ENCODE results near the gene RBM33. TPM values are rescaled to one million over a fixed set of nuclear protein-coding genes. Genes with fewer than 3 reads are reported as not detected.

RBM33 gene
- polyA plus RNA-seq, 2 of the 4 experiments (the other 2 are of a cell fraction) = 21.7 to 21.9 TPM

- no peak for DNase-seq (ENCODE audit: low read depth in 1 of 2, low spot score in 1 of 2)
- H3K4me1 ChIP-seq = 0 out of 3 replicates have a peak, but pooled peaks cover 3% of the 10 kb centered on the region
- H3K9me3 ChIP-seq = no peaks in the 10 kb centered on the region
- CTCF ChIA-PET = no interaction called here
- H3K27ac ChIP-seq = no peak overlapping the region
- TF ChIP-seq FOXS1 (CRISPR knock-in tag; IDR thresholded peaks at IDR 0.05) = no peak
- TF ChIP-seq, protein P1, sequence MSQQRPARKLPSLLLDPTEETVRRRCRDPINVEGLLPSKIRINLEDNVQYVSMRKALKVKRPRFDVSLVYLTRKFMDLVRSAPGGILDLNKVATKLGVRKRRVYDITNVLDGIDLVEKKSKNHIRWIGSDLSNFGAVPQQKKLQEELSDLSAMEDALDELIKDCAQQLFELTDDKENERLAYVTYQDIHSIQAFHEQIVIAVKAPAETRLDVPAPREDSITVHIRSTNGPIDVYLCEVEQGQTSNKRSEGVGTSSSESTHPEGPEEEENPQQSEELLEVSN (IDR thresholded peaks at IDR 0.05; ENCODE audit: borderline replicate concordance, low read depth) = no peak
- no peak for TF ChIP-seq MAFK (IDR thresholded peaks at IDR 0.05; ENCODE audit: partially characterized antibody)
- TF ChIP-seq, protein P2, sequence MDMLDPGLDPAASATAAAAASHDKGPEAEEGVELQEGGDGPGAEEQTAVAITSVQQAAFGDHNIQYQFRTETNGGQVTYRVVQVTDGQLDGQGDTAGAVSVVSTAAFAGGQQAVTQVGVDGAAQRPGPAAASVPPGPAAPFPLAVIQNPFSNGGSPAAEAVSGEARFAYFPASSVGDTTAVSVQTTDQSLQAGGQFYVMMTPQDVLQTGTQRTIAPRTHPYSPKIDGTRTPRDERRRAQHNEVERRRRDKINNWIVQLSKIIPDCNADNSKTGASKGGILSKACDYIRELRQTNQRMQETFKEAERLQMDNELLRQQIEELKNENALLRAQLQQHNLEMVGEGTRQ (IDR thresholded peaks at IDR 0.05) = no peak
- TF ChIP-seq SREBF2 (IDR thresholded peaks at IDR 0.05) = no peak
- TF ChIP-seq CBX2 (IDR thresholded peaks at IDR 0.05; ENCODE audit: borderline replicate concordance, low read depth) = no peak
- TF ChIP-seq HMGXB4 (CRISPR knock-in tag; IDR thresholded peaks at IDR 0.05; ENCODE audit: borderline replicate concordance) = no peak
- ATAC-seq = no peak
- no peak for FAIRE-seq
- H3K4me2 ChIP-seq = no peak overlapping the region
- POLR2A ChIA-PET = no interaction called here
- no peak overlapping the region for H3K4me3 ChIP-seq
- 70% methylated on average over 10 of the region's 14 CpGs for WGBS (ENCODE audit: missing lambda C conversion rate)
Measured at GRCh38 chr7:155792315-155792960, 148.0 kb downstream of the RBM33 start.

DNA sequence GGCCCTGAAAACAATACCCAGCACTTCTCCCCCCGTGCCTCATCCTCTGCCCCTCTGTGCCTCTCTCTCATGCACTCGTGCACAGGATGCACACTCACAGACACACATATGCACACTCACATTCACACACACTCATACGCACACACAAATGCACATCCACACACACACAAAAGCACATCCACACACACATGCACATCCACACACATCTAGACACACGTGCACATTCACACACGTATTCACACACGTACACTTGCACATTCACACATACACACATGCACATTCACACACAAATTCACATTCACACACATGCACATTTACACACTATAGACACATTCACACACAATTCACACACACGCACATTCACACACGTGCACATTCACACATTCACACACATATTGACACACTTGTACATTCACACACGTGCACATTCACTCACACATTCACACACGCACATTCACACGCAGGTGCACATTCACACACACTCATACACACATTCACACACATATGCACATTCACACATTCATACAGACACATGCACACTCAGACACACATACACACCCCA is 148.6 kb downstream of the RBM33 start:
- 0 out of 3 replicates have a peak, but pooled peaks cover 3% of the 10 kb centered on the region for H3K4me1 ChIP-seq
- TF ChIP-seq BHLHE40 (IDR thresholded peaks at IDR 0.05; ENCODE audit: low read depth, low read length) = no peak
- TF ChIP-seq, protein P3, sequence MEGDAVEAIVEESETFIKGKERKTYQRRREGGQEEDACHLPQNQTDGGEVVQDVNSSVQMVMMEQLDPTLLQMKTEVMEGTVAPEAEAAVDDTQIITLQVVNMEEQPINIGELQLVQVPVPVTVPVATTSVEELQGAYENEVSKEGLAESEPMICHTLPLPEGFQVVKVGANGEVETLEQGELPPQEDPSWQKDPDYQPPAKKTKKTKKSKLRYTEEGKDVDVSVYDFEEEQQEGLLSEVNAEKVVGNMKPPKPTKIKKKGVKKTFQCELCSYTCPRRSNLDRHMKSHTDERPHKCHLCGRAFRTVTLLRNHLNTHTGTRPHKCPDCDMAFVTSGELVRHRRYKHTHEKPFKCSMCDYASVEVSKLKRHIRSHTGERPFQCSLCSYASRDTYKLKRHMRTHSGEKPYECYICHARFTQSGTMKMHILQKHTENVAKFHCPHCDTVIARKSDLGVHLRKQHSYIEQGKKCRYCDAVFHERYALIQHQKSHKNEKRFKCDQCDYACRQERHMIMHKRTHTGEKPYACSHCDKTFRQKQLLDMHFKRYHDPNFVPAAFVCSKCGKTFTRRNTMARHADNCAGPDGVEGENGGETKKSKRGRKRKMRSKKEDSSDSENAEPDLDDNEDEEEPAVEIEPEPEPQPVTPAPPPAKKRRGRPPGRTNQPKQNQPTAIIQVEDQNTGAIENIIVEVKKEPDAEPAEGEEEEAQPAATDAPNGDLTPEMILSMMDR (IDR thresholded peaks at IDR 0.05) = no peak
- TF ChIP-seq, protein P2 (IDR thresholded peaks at IDR 0.05) = no peak
- TF ChIP-seq HEYL (CRISPR knock-in tag; IDR thresholded peaks at IDR 0.05) = no peak
- no peak for TF ChIP-seq FOXS1 (CRISPR knock-in tag; IDR thresholded peaks at IDR 0.05)
- no peak for TF ChIP-seq SMC3 (IDR thresholded peaks at IDR 0.05)
- TF ChIP-seq MYC (IDR thresholded peaks at IDR 0.05; ENCODE audit: borderline replicate concordance, low read length) = no peak
- no peak for TF ChIP-seq EP300 (IDR thresholded peaks at IDR 0.05)
- no peak for TF ChIP-seq CBX8 (IDR thresholded peaks at IDR 0.05)
- no peak for TF ChIP-seq TFCP2L1 (CRISPR knock-in tag; IDR thresholded peaks at IDR 0.05)
- no peak for DNase-seq (ENCODE audit: low read depth in 1 of 2, low spot score in 1 of 2)
- no peak overlapping the region for H3K4me3 ChIP-seq
- H3K4me2 ChIP-seq = no peak overlapping the region
- no peak overlapping the region for H3K27ac ChIP-seq
- ATAC-seq = no peak
- POLR2A ChIA-PET = no interaction called here
- no peak for FAIRE-seq
- 55% methylated on average over 11 of the region's 11 CpGs for WGBS (ENCODE audit: missing lambda C conversion rate)
- H3K9me3 ChIP-seq = no peaks in the 10 kb centered on the region
- CTCF ChIA-PET = no interaction called here

DNA sequence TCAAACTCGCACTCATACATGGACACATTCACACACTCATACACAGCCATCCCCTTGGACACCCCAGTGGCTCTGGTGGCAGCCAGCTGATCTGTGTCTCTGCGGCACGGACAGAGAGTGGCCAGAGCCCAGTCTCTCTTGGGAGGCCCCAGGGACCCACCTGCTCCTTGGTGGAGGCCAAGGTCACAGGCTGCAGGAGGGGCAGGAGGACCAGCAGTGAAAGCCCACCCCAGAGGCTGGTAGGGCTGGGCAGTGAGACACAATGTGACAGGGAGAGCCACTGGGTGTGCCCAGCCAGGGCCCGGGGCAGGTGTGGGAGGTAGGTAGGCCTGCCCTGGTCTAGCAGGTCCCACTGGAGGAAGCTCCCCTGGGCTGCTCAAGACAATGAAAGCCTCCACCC is 149.3 kb downstream of the RBM33 start:
- FAIRE-seq (no peak), ATAC-seq (no peak), DNase-seq (ENCODE audit: low read depth in 1 of 2, low spot score in 1 of 2) (no peak)
- Histone ChIP-seq H3K4me3 (no peak overlapping the region), H3K4me1 (0 out of 3 replicates have a peak, but pooled peaks cover 3% of the 10 kb centered on the region), H3K27ac (no peak overlapping the region), H3K4me2 (no peak overlapping the region), H3K9me3 (no peaks in the 10 kb centered on the region)
- POLR2A ChIA-PET = no interaction called here
- 67% methylated on average over 2 of the region's 4 CpGs for WGBS (ENCODE audit: missing lambda C conversion rate)
- CTCF ChIA-PET = interaction anchor here (1.3 to 1.7 kb wide), 2 partner anchors 680 to 970 kb away, joined by 3 to 4 read pairs; no protein-coding TSS in a partner anchor
- TF ChIP-seq NFE2L2 (conservative IDR thresholded peaks at IDR 0.05; ENCODE audit: low read length) (no peak), ZFP36 (IDR thresholded peaks at IDR 0.05; ENCODE audit: borderline replicate concordance, partially characterized antibody) (no peak), CEBPB (IDR thresholded peaks at IDR 0.05) (no peak), POLR2AphosphoS2 (conservative IDR thresholded peaks at IDR 0.05; ENCODE audit: low read length) (no peak), POLR2A (IDR thresholded peaks at IDR 0.05; ENCODE audit: low read length) (no peak), TFCP2L1 (CRISPR knock-in tag; IDR thresholded peaks at IDR 0.05) (no peak), GATA3 (IDR thresholded peaks at IDR 0.05; ENCODE audit: borderline replicate concordance) (no peak), FOXS1 (CRISPR knock-in tag; IDR thresholded peaks at IDR 0.05) (no peak), SREBF2 (IDR thresholded peaks at IDR 0.05) (no peak), FOSB (CRISPR knock-in tag; IDR thresholded peaks at IDR 0.05) (no peak), NR3C1 (IDR thresholded peaks at IDR 0.05) (no peak)
- TF ChIP-seq, protein P1 (IDR thresholded peaks at IDR 0.05; ENCODE audit: borderline replicate concordance, low read depth) = no peak
- TF ChIP-seq, protein P4, sequence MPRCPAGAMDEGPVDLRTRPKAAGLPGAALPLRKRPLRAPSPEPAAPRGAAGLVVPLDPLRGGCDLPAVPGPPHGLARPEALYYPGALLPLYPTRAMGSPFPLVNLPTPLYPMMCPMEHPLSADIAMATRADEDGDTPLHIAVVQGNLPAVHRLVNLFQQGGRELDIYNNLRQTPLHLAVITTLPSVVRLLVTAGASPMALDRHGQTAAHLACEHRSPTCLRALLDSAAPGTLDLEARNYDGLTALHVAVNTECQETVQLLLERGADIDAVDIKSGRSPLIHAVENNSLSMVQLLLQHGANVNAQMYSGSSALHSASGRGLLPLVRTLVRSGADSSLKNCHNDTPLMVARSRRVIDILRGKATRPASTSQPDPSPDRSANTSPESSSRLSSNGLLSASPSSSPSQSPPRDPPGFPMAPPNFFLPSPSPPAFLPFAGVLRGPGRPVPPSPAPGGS (IDR thresholded peaks at IDR 0.05) = no peak
- TF ChIP-seq, protein P2 (IDR thresholded peaks at IDR 0.05) = no peak

All from A549 (cell line).